Tongue (tissue), 2 donors: ENCODE data around the gene RSU1. TPM values are rescaled to one million over a fixed set of nuclear protein-coding genes. Genes with fewer than 3 reads are reported as not detected.
"Not testable (repeated sequence)": the region's sequence is repeated elsewhere in the genome, so short reads cannot be mapped to it uniquely, and the experiment has no call there.

Experiments used
- DNase-seq: peaks from one replicate; pipeline ENCODE4 v3.0.0-alpha.2; 2015
- total RNA-seq: library from RNA; depleted of rRNA; stranded (reverse); fragments of >200 nt; gene quantifications from one replicate; pipeline ENCODE4 v1.2.3, GENCODE V29; 2014

The RSU1 gene
- total RNA-seq = 75.7 TPM

DNA sequence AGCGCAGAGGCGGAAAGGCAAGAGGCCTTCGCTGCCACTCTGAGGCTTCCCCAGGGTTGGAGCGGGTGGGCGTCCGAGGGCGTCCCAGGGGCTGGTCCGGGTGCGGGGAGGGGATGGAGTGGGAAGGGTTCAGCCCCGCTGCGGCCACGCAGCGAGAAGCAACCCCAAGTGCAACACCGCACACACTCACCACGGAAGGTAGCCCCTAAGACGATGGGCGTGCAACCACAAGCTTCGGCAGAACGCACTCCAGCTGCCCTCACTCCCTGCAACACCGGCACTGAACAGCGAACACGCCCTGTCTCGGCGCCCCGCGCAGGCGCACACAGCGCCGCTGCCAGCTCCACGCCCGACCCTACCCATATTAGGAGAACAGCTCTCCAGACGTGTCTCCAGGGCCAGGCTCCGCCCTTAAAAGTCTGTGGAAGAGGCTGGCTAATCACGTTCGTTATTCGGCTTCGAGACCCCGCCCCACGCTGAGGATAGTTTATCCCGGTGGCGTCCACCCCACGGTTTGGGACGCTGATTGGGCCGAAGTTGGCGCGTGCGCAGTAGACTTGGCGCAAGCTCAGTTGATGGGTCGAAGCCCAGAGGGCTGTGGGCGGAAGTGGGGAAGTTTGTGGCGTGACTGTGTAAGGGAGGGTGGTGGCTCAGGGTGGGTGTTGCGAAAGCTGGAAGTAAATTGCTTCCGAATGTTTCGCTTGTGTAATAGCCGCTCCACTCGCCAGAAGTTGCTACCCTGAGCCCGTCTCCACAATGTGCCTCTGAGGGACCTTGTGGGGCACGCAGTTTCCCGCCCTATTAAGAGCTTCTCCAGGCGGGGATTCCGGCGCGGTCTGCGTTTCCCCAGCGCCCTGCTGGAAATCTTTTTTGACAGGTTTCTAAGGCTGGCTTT lies at the start of gene RSU1:
TSS of gene RSU1 (minus strand) at position 300 of the 895 bp plus-strand sequence. CDS start 343 bp downstream, outside the sequence.
- peak; percentile 100 for DNase-seq

DNA sequence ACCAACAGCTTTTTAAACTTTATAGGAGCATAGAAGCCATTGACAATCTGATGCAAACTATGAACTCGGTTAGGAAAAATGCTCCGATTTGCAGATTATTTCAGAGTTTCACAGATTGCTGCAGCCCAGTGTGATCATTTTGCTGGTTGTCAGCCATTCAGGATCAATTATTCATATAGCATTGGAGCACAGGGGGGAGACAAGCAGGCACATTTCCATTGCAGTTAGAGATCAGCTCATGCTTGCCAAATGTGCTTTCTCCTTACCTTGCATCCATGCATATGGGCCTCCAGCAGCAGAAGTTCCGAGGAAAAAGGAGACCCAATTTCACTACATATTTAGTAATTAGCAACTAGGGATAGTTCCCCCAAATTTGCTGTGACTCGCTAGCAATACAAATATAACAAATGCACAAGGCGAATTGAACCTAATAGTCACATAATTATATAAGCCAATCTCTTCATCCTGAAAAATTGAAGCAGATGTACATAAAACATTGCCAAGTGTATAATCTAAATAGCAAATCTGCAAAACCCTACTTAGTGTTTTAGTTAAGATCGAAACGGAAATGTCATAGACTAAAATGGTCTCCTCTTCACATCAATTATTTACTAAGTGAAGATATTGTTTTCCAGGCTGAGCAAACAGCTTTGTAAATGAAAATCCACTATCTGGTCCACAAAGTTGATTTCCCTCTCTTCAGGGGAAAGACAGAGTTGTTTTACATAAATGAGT lies 49.5 kb upstream of the RSU1 start:
- no peak for DNase-seq

DNA sequence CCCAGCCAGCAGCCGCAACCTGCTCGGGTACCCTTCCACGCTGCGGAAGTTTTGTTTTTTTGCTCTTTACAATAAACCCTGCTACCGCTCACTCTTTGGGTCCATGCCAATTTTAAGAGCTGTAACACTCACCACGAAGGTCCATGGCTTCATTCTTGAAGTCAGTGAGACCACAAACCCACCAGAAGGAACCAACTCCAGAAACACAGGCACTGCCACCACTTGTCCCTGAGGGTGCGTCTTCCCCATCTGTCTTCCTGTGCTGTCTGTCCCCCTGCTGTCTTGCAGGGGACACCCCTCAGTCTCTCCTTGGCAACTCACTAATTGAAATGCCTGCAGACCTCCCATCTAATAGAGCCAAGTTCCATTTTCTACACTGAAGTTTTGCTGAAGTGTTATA lies 48.5 kb upstream of the RSU1 start:
- no peak for DNase-seq

DNA sequence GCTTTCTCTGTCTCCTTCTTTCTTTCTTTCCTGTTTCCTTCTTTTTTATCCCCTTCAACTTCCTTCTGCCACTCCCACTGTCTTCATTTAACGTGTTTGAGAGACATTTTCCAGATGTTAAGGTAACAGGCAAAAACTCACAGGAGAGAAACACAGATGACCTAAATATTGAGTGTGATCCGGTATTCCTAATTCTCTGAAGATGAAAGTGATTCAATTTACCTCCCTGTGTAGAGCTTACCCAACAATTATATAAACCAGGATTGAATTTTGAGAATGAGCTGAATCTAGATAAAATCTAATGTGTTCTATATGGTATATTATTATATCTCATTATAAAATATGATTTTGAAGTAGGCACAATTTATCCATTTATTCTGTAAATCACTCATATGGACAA lies 46.5 kb upstream of the RSU1 start:
- DNase-seq = no peak

DNA sequence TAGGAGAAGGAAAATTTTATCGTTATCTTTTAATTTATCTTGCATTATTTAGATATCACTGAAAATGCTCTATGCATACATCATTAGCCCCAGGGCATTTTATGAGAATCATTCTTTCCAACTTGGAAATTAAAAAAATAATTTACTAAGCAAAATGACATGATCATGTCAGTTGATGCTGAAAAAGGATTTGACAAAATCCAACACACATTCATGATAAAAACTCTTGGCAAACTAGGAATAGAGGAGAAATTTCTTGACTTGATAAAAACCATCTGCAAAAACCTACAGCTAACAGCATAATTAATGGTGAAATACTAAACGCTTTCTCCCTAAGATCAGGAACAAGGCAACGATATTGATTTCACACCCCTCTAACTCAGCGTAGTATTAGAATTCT lies 40.2 kb upstream of the RSU1 start:
- DNase-seq = peak; percentile 33

DNA sequence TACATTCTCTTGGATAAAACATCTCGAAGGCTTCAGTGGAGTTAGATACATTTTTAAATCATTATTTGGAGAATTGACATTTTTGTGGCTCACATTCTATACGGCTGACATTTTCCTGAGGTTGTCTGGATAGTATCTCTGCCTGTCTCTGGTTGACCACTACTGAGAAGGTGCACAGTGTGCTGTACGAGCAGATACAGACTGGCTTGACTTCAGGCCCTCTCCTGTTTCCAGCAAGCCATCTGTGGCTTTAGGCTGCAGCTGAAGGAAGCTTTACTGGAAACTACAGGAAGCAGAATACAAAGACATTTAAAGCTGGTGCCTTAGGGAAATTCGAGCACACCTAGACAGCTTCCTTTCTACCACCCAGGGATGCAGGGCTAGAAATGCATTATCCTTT lies 39.3 kb upstream of the RSU1 start:
- DNase-seq = peak; percentile 85

DNA sequence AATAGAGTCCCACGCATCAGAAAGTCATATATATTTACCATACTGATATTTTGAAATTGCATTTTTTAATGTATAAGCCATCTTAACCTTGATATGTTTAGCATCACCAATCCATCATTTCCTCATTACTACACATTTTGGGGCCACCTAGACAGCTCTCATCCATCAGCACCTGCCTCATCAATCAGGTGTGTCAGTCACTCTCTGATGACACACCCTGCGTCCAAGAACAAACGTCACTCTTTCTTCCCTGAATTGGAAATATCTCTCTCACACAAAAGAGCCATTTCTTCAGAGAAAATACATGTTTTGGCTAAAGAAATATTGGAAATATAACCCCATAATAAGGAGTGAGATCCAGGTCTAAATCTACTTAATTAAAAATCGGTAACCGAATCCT lies 38.9 kb upstream of the RSU1 start:
- peak; percentile 37 for DNase-seq

DNA sequence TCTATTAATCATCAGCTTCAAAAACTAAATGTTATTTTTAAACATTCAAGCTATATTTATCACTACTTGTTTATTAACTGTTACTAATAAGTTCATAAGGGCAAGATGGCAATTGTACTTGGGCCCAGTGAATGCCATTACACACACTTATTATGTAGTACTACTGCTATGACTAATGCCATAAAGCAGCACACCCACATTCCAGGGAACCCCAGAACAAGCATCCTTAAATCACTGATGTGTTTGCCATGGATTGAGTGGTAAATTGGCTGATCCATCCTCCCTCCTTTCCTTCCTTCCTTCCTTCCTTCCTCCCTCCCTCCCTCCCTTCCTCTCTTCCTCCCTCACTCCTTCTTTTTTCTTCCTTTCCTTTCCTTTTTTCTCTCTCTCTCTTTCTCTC lies 37.4 kb upstream of the RSU1 start:
- DNase-seq = no peak

DNA sequence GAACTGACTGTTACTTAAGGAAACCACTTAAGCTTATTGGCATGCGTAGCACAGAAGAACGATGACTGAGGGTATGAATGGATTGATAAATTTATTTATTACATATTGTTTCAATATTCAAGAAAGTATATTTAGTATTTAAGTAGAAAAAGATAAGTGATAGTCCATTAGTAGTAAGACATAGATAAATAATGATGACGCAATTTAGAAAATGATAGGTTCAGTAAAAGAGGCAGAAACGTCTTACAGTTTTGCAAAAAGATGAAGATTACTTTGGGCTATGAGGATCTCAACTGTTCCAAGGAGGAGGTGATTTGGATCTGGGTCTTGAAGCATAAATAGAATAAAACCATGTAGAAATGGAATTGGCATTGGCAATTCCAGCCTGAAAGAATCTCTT lies 36.6 kb upstream of the RSU1 start:
- no peak for DNase-seq

DNA sequence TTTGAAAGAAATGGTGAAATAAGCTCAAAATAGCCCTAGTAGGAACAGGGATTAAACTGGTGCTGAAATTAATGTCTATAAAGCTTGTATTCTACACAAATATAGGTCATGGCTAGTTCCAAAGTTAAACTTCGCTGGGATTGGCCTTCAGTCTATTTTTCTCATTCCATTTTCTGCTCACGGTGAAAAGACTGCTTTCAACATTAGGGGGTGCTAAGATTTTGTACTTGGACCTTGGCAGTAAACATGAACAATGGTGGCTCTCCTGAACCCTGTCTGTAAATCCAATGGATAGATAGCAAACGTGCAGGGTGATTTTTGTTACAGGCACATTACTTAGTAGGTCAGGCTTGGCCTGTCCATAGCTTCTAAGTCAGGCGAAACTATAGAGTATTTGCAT lies 36.0 kb upstream of the RSU1 start:
- DNase-seq = peak; percentile 62

DNA sequence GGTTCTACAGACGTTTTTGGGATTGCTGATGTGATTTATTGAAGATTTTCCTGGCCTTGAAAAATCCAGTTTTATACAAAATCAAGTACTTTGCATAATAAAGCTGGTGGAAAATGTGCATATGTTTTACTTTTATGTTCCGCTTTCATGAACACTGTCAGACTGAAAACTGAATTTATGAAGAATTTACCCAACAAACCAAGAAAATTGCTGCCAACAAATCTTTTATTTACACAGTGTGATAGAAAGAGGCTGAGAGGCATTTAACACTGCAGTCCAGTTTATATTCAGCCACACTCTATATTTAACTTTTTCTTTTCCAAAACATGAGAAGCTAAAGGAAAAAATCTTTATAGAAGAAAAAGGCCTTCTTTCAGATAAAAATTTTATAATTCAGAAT lies 35.4 kb upstream of the RSU1 start:
- DNase-seq = no peak

DNA sequence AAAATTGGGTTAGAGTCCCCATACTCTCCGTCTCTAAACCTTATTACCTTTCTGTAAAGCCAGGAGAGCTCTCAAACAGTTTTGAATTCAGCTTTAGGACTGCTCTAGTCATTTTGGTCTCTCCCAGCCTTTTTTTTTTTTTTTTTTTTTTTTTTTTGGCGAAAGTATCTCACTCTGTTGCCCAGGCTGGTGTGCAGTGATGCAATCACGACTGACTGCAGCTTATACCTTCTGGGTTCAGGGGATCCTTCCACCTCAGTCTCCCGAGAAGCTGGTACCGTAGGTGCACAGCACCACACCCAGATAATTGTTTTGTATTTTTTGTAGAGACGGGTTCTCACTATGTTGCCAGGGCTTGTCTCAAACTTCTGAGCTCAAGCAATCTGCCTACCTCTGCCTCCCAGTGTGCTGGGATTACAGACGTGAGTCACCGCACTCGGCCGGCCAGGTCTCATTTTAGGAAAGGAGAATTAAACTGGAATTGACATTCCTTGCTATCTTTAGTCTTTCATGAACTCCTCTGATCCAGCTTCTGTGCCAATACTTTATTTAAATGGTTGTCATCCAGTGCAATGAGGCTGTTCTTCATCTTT lies 31.4 kb upstream of the RSU1 start:
- DNase-seq = no peak

DNA sequence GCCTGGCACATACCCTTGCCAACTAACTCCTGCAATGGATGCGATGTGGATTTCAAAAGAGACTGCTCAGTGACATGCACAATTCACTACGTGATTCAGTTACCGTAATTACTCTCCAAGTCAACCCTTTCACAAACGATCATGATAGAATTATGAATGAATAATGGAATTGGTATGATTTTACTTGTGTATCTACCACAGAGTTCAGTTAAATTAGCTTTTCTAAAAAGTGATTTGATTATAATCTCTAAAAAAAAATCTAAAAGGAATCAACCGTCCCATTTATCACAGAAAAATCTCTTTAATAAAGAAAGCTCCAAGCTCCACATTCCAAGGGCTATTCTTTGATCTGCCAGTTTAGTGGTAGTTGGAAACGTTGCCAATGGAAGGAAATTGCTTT lies 30.4 kb upstream of the RSU1 start:
- DNase-seq = no peak

DNA sequence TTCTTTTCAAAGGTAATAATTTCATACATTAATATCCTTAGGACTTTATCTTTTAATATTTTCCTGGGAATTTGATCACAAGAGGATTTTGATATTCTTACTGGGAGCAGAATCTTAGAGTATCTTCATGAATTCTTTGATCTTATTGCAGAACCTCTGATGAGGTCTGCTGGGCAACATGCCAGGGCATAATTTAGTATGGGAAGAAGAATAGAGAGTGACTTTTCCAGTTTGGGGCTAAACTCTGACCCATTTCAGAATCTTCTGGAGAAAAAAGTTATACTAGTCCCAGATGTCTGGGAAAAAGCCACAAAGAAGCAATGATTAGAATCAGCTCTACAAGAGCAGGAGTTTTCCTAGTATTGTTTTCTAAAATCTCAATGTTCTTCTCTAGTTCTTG lies 28.0 kb upstream of the RSU1 start:
- DNase-seq = peak; percentile 31

DNA sequence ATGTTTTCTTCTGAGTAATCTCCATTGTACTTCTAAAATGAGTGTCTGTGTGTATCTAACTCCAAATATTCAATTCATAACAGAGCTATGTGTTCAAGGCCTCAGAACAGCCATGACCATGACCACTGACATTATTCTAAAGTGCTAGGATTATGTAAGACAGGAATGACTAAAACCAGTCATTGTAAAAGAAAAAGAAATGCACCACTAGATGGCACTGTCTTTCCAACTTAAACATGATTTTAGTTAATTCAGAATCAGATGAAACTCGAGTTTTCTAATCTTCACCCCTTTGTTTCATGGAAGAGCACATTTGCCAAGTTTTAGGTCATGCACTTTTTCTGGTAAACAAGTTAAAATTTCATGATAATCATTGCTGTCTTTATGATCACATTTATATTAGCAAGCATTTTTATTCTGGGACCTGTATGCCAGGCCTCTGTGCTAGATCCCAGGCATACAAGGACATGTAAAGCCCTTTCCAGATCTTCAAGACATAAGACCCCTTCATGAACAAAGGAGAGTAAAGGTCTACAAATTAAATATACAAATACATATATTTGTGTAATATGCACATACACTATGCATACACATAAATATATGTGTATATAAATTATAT lies 26.1 kb upstream of the RSU1 start:
- peak; percentile 88 for DNase-seq

DNA sequence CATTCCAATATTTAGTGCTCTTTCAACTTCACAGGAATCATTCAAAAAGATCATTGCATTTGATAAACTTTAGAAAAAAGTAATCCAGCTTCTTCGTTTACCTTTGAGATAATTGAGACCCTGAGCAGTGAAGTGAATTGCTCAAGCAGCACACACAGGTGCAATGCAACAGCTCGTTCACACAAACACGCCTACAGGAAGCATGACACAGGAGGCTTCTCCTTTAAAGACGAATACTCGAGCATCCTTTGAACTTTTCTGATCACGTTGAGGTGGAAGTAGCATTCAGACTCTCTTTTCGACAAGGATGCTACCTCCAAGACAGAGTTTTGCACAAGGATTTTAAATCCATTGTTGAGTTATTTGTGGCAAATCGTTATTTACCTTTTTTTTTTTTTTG lies 18.0 kb upstream of the RSU1 start:
- no peak for DNase-seq

DNA sequence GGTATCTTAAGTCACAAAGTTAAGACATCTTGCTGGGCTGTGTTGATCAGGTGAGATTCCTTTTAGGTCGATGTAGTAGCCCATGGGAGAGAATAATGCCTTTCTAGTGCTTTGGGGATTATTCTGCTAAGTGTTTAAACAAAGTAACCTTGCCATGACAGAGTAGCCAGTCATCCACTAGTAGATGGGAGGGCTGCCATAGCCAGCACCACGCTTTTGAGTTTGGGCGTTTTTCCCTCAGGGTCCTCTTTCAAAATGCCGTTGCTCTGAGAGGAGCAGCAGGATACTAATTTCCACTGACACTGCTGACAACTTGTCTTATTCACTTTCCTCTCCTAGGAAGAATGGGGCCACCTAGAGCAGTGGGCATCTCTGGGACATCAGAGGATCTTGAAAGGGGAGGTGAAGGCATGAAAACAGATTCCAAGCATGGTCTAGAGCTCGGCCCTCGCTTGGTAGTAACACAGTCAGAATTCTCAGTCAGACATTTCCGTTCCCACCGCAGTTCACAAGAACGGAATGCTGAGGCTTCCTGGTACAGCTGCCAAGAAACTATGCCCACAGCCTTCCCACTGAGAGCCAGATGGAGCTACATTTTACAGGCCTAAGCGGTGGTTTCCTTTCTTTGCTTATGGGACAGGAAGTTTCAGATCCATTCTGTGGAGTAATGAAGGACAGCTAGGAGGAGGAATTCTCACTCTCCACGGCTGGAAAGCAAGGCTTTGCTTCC lies 15.3 kb upstream of the RSU1 start:
- DNase-seq = no peak

DNA sequence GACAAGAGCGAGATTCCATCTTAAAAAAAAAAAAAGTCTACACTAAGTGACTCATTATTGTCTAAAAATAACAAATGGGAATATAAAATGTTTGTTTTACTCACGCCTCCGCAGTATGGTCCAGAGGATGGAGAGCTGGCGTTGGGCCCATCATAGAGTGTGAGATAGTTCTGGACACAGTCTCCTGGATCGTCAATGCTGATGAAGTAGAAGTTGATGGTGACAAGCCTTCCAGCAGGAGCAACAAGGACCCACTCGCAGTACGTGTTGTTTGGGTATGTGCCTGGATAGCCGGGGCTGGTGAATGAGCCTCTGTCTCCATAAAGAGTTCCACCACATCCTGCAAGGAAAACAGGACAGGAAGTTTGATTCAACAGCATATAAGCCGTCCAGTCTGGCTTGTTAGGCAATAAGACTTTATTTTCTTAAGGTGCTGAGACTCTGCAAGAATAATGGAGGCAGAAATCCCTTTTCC lies 11.5 kb upstream of the RSU1 start:
- no peak for DNase-seq

DNA sequence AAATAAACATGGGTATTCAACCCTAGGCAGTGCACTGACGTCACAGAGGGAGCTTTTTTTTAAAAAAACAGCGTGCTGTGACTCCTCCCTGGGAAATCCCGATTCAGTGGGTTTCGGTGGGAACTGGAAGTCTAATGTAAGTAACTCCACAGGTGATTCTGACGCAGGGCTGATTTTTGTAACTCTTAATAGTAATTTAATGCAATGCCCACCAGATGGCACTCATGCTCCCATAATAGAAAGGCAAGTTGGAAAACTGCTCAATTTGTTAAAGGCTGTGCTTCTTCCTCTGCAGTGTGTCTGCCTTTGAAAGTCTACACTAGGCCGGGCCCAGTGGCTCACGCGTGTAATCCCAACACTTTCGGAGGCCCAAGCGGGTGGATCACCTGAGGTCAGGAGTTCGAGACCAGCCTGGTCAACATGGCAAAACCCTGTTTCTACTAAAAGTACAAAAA lies 10.9 kb upstream of the RSU1 start:
- peak; percentile 93 for DNase-seq

DNA sequence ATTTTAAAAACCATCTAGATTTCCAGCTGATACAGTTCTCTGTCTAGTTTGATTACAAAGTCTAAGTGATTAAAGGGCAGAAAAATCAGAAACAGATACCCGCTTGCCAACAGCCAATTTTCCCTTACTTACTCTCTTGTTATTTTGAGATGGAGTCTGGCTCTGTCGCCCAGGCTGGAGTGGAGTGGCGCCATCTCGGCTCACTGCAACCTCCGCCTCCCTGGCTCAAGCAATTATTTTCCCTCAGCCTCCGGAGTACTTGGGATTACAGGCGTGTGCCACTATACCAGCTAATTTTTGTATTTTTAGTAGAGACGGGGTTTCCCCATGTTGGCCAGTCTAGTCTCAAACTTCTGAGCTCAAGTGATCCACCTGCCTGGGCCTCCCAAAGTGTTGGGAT lies 10.2 kb upstream of the RSU1 start:
- DNase-seq = not testable (repeated sequence)

DNA sequence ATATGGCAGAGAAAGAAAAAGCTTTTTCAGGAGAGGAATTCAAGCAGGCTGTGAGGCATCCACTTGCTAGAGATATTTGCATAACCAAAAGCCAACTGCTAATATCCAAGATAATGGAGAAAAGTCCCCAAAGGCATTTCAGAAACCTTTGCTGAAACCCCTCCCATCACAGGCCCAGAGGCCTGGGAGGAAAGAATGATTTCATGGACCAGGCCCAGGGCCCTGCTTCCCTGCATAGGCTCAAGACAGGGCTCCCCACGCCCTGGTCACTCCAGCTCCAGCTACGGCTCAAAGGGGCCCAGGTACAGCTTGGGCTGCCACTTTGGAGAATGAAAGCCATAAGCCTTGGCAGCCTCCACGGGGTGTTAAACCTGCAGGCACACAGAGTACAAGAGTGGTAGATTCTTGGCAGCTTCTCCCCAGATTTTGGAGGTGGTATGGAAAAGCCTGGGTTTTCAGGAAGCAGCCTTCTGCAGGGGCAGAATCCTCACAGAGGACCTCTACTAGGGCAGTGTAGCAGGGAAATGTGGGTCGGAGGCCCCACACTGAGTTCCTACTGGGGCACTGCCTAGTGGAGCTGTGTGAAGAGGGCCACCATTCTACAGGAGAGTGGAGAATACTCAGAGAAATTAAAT lies 5.6 kb upstream of the RSU1 start:
- no peak for DNase-seq
